HEK293T (cell line): ENCODE measurements around the gene SLITRK1.

Source experiments
- ARNT ChIP-seq: fragments of 450-650 bp; IDR thresholded peaks from 2 replicates; pipeline ENCODE4 v1.6.1; 2017; ENCODE audit warnings: mild to moderate bottlenecking
- BHLHE40 ChIP-seq: fragments of 450-650 bp; IDR thresholded peaks from 2 replicates; pipeline ENCODE4 v1.6.1; 2016; ENCODE audit warnings: mild to moderate bottlenecking, moderate library complexity, borderline replicate concordance
- ELF4 ChIP-seq: fragments of 450-650 bp; IDR thresholded peaks from 2 replicates; pipeline ENCODE4 v1.6.1; 2017; ENCODE audit warnings: antibody characterized with exemption
- FOXK2 ChIP-seq: fragments of 450-650 bp; IDR thresholded peaks from 2 replicates; pipeline ENCODE4 v1.6.1; 2016; ENCODE audit warnings: mild to moderate bottlenecking
- FOXM1 ChIP-seq: fragments of 450-650 bp; IDR thresholded peaks from 2 replicates; pipeline ENCODE4 v1.6.1; 2017; ENCODE audit warnings: mild to moderate bottlenecking, borderline replicate concordance
- L3MBTL2 ChIP-seq: fragments of 450-650 bp; conservative IDR thresholded peaks from 2 replicates; pipeline ENCODE4 v1.6.1; 2016; ENCODE audit warnings: mild to moderate bottlenecking
- NFRKB ChIP-seq: fragments of 450-650 bp; IDR thresholded peaks from 2 replicates; pipeline ENCODE4 v1.6.1; 2016; ENCODE audit warnings: mild to moderate bottlenecking, moderate library complexity
- PKNOX1 ChIP-seq: fragments of 450-650 bp; IDR thresholded peaks from 2 replicates; pipeline ENCODE4 v1.6.1; 2016
- SP1 ChIP-seq: fragments of 450-650 bp; IDR thresholded peaks from 2 replicates; pipeline ENCODE4 v1.6.1; 2017

- TF ChIP-seq PKNOX1, result no peak
- no peak for TF ChIP-seq ELF4
- TF ChIP-seq FOXM1, result no peak
- no peak for TF ChIP-seq FOXK2
- TF ChIP-seq ARNT, result no peak
- TF ChIP-seq BHLHE40, result no peak
- no peak for TF ChIP-seq SP1
- TF ChIP-seq L3MBTL2, result no peak
- TF ChIP-seq NFRKB, result no peak
These were observed 28.5 kb downstream of the SLITRK1 start for GRCh38 chr13:83853771-83854170.
